GM18502 (cell line): ENCODE results near the gene DNAI1.

Experiments
- ATAC-seq: cut with Tn5 transposase; IDR thresholded peaks from one replicate; pipeline ENCODE4 v1.9.1; 2021; ENCODE audit warnings: mild to moderate bottlenecking; ENCODE audit not compliant: unreplicated experiment, poor library complexity

DNAI1 gene

GRCh38 chr9:34508951-34509350, 50.3 kb downstream of the DNAI1 start:
- ATAC-seq: no peak

- no peak for ATAC-seq
Measured at GRCh38 chr9:34510497-34511468, 52.2 kb downstream of the DNAI1 start.

- no peak for ATAC-seq
Measured at GRCh38 chr9:34512131-34513078, 53.8 kb downstream of the DNAI1 start.

GRCh38 chr9:34513567-34514214, 55.1 kb downstream of the DNAI1 start:
- no peak for ATAC-seq

- ATAC-seq: no peak
Measured at GRCh38 chr9:34514401-34514800, 55.8 kb downstream of the DNAI1 start.

- no peak for ATAC-seq
Measured at GRCh38 chr9:34514816-34515215, 56.2 kb downstream of the DNAI1 start.

GRCh38 chr9:34515959-34516358, 57.4 kb downstream of the DNAI1 start:
- no peak for ATAC-seq

- no peak for ATAC-seq
Measured at GRCh38 chr9:34517185-34517584, 58.6 kb downstream of the DNAI1 start.

GRCh38 chr9:34518110-34518616, 59.6 kb downstream of the DNAI1 start:
- no peak for ATAC-seq

GRCh38 chr9:34518896-34519295, 60.3 kb downstream of the DNAI1 start:
- no peak for ATAC-seq

GRCh38 chr9:34519321-34520020, 60.9 kb downstream of the DNAI1 start:
- no peak for ATAC-seq

GRCh38 chr9:34520096-34520495, 61.5 kb downstream of the DNAI1 start:
- ATAC-seq: no peak

GRCh38 chr9:34520505-34521385, 62.1 kb downstream of the DNAI1 start:
- no peak for ATAC-seq

GRCh38 chr9:34521406-34522045, 62.9 kb downstream of the DNAI1 start:
- ATAC-seq: no peak

GRCh38 chr9:34522091-34522887, 63.7 kb downstream of the DNAI1 start:
- no peak for ATAC-seq

- ATAC-seq: peak; percentile 89
Measured at GRCh38 chr9:34522971-34523797, 64.6 kb downstream of the DNAI1 start, which contains the start of gene ENHO. Gene ENHO (minus strand): TSS chr9:34522990. CDS start chr9:34521695, 1,295 bp downstream.
